H1 (cell line): ENCODE data around the gene ELMO1. TPM values are rescaled to one million over a fixed set of nuclear protein-coding genes. Genes with fewer than 3 reads are reported as not detected.

Experiments used
- CTCF ChIA-PET: fragments of 300-600 bp; sonication (Branson Sonifier 250); formaldehyde crosslinking; loops from one replicate; lab custom pipeline; 2021; ENCODE audit not compliant: partially characterized antibody; lab: Charles Lee
- POLR2A ChIA-PET: fragments of 300-600 bp; sonication (Branson Sonifier 250); formaldehyde crosslinking; loops from one replicate; lab custom pipeline; 2021; ENCODE audit warnings: inconsistent platforms; ENCODE audit not compliant: partially characterized antibody; lab: Charles Lee
- DNase-seq, 2 experiments: peaks; one replicate each; pipeline versions ENCODE4 v3.0.0 to v3.0.0-alpha.2; 2010 to 2022; ENCODE audit warnings: low spot score in 2 of 2, low read depth in 1 of 2, mixed read lengths in 1 of 2
- FAIRE-seq: peaks from 2 replicates; lab custom pipeline; 2011; peaks lifted over from hg19 to GRCh38; lab: Jason Lieb, UNC
- H2AFZ ChIP-seq: 2 replicates; pipeline ENCODE4 v1.8.1; 2012; ENCODE audit warnings: low read length, inconsistent platforms
- H2AK5ac ChIP-seq: 2 replicates; pipeline ENCODE4 v1.6.1; 2013; ENCODE audit warnings: low read depth, low read length
- H2BK120ac ChIP-seq: replicated peaks from 2 replicates; pipeline ENCODE3; 2013; ENCODE audit warnings: low read depth, low read length, inconsistent platforms
- H2BK12ac ChIP-seq: 2 replicates; pipeline ENCODE4 v1.6.1; 2013; ENCODE audit warnings: low read depth, low read length
- H2BK15ac ChIP-seq: 2 replicates; pipeline ENCODE4 v1.6.1; 2013; ENCODE audit warnings: low read length
- H2BK20ac ChIP-seq: 2 replicates; pipeline ENCODE4 v1.6.1; 2013; ENCODE audit warnings: low read length
- H2BK5ac ChIP-seq: 2 replicates; pipeline ENCODE4 v1.6.1; 2013; ENCODE audit warnings: low read depth, low read length
- H3K14ac ChIP-seq: 2 replicates; pipeline ENCODE4 v1.6.1; 2013; ENCODE audit warnings: inconsistent platforms; ENCODE audit not compliant: insufficient read length
- H3K18ac ChIP-seq: 2 replicates; pipeline ENCODE4 v1.6.1; 2013; ENCODE audit warnings: low read length; ENCODE audit errors: extremely low read depth
- H3K23ac ChIP-seq: 2 replicates; pipeline ENCODE4 v1.6.1; 2013; ENCODE audit warnings: inconsistent platforms; ENCODE audit not compliant: insufficient read length
- H3K23me2 ChIP-seq: 2 replicates; pipeline ENCODE4 v1.6.1; 2013; ENCODE audit warnings: low read depth, low read length
- H3K27ac ChIP-seq: 2 replicates; pipeline ENCODE4 v1.6.1; 2011; ENCODE audit warnings: low read depth, low read length, inconsistent platforms
- H3K27me3 ChIP-seq, 4 experiments: replicated peaks in 1 of 4; 1 replicate in 1 of 4; 2 replicates in 3 of 4; pipeline versions ENCODE4 v1.6.1 to v1.8.1; 2011 to 2013; ENCODE audit warnings: low read length in 3 of 4, mild to moderate bottlenecking in 3 of 4, inconsistent platforms in 2 of 4, mixed read lengths in 2 of 4, moderate library complexity in 1 of 4; ENCODE audit not compliant: control insufficient read depth in 3 of 4, insufficient read depth in 3 of 4; ENCODE audit errors: extremely low read depth in 1 of 4
- H3K36me3 ChIP-seq, 4 experiments: 2 replicates each; pipeline versions ENCODE4 v1.6.1 to v1.8.1; 2011 to 2013; ENCODE audit warnings: mild to moderate bottlenecking in 4 of 4, low read length in 3 of 4, moderate library complexity in 2 of 4, control low read depth in 1 of 4, inconsistent platforms in 1 of 4; ENCODE audit not compliant: insufficient read depth in 4 of 4, control insufficient read depth in 2 of 4
- H3K4ac ChIP-seq: replicated peaks from 2 replicates; pipeline ENCODE3; 2013; ENCODE audit warnings: low read length, low read depth, mixed read lengths, inconsistent platforms; ENCODE audit not compliant: insufficient read length
- H3K4me1 ChIP-seq, 4 experiments: replicated peaks in 1 of 4; 1 replicate in 1 of 4; 2 replicates in 3 of 4; pipeline versions ENCODE4 v1.6.1 to v1.8.1; 2011 to 2013; ENCODE audit warnings: low read length in 3 of 4, inconsistent platforms in 2 of 4, mixed read lengths in 1 of 4; ENCODE audit not compliant: insufficient read depth in 4 of 4, control insufficient read depth in 3 of 4
- H3K4me2 ChIP-seq, 2 experiments: 2 replicates each; pipeline versions ENCODE4 v1.6.1 to v1.8.1; 2011 to 2013; ENCODE audit warnings: low read depth in 2 of 2, low read length in 2 of 2, control low read depth in 1 of 2, inconsistent platforms in 1 of 2, mild to moderate bottlenecking in 1 of 2; ENCODE audit not compliant: insufficient read depth in 1 of 2
- H3K4me3 ChIP-seq, 4 experiments: fragments of 200-600, 300-600 bp in 1 of 4; sonication (generic), shearing (Covaris generic), sonication (Bioruptor Twin) in 1 of 4; 2 replicates each; pipeline versions ENCODE4 v1.5.1 to v1.8.1; 2011 to 2016; ENCODE audit warnings: low read length in 4 of 4, low read depth in 3 of 4, control low read depth in 2 of 4, inconsistent platforms in 2 of 4, mild to moderate bottlenecking in 2 of 4, mixed read lengths in 1 of 4, moderate library complexity in 1 of 4; ENCODE audit not compliant: insufficient read depth in 2 of 4; ENCODE audit errors: extremely low read depth in 1 of 4
- H3K56ac ChIP-seq: replicated peaks from 2 replicates; pipeline ENCODE3; 2013; ENCODE audit warnings: low read depth, mild to moderate bottlenecking, mixed read lengths, low read length, inconsistent platforms; ENCODE audit not compliant: insufficient read length
- H3K79me1 ChIP-seq: 2 replicates; pipeline ENCODE4 v1.6.1; 2013; ENCODE audit warnings: low read depth, low read length, control low read depth
- H3K79me2 ChIP-seq, 2 experiments: 2 replicates each; pipeline versions ENCODE4 v1.6.1 to v1.8.1; 2012 to 2013; ENCODE audit warnings: low read length in 2 of 2, mild to moderate bottlenecking in 2 of 2, inconsistent platforms in 1 of 2; ENCODE audit not compliant: insufficient read depth in 2 of 2, control insufficient read depth in 1 of 2
- H3K9ac ChIP-seq, 4 experiments: replicated peaks in 1 of 4; 1 replicate in 1 of 4; 2 replicates in 3 of 4; pipeline versions ENCODE4 v1.6.1 to v1.8.1; 2011 to 2013; ENCODE audit warnings: low read depth in 3 of 4, low read length in 3 of 4, control low read depth in 2 of 4, mild to moderate bottlenecking in 2 of 4, moderate library complexity in 2 of 4, inconsistent platforms in 1 of 4; ENCODE audit errors: extremely low read depth in 1 of 4
- H3K9me3 ChIP-seq, 2 experiments: 2 replicates each; pipeline versions ENCODE4 v1.6.1 to v1.8.1; 2012 to 2013; ENCODE audit warnings: mild to moderate bottlenecking in 2 of 2, moderate library complexity in 2 of 2, control low read depth in 1 of 2, inconsistent platforms in 1 of 2, low read depth in 1 of 2, low read length in 1 of 2, mixed read lengths in 1 of 2; ENCODE audit not compliant: insufficient read depth in 2 of 2
- H4K20me1 ChIP-seq, 2 experiments: replicated peaks in 1 of 2; 2 replicates each; pipeline versions ENCODE3 to v1.8.1; 2011 to 2013; ENCODE audit warnings: inconsistent platforms in 2 of 2, low read length in 2 of 2, mild to moderate bottlenecking in 1 of 2; ENCODE audit not compliant: insufficient read depth in 2 of 2, control insufficient read depth in 1 of 2
- H4K5ac ChIP-seq: 2 replicates; pipeline ENCODE4 v1.6.1; 2013; ENCODE audit warnings: low read length, low read depth, mixed read lengths, inconsistent platforms; ENCODE audit not compliant: insufficient read length
- H4K8ac ChIP-seq: 2 replicates; pipeline ENCODE4 v1.8.0; 2013; ENCODE audit warnings: mild to moderate bottlenecking, moderate library complexity, low read length, inconsistent platforms; ENCODE audit not compliant: insufficient read depth; ENCODE audit errors: extremely low read depth
- H4K91ac ChIP-seq: replicated peaks from 2 replicates; pipeline ENCODE3; 2013; ENCODE audit warnings: low read length, mixed read lengths, inconsistent platforms; ENCODE audit not compliant: insufficient read length
- CHD1 ChIP-seq: IDR thresholded peaks from 2 replicates; pipeline ENCODE4 v1.6.1; 2012; ENCODE audit warnings: low read depth, low read length, improper control_type of control experiment
- WGBS, 2 experiments: shearing (Covaris generic) in 1 of 2; methylation state at CpG; one replicate each; pipeline versions ENCODE4 v1.1.6 to v1.1.7; 2013 to 2015; ENCODE audit warnings: low lambda C conversion rate in 2 of 2, mixed read lengths in 2 of 2, inconsistent platforms in 1 of 2, low coverage in 1 of 2, missing lambda C conversion rate in 1 of 2; ENCODE audit not compliant: insufficient replicate concordance in 2 of 2, insufficient coverage in 1 of 2, insufficient read length in 1 of 2; ENCODE audit errors: extremely low coverage in 1 of 2, missing lambda C conversion rate in 1 of 2; 5-methylcytosine and 5-hydroxymethylcytosine counted together
- polyA plus RNA-seq, 7 experiments: library from polyadenylated mRNA; depleted of rRNA in 3 of 7; stranded (reverse) in 5 of 7; unstranded in 2 of 7; fragments of >200 nt in 5 of 7; fragments of 200-250 nt in 2 of 7; gene quantifications; 1 replicate in 5 of 7; 2 replicates in 1 of 7; 4 replicates in 1 of 7; pipeline versions ENCODE4 v1.2.1 to v1.2.3, GENCODE V29; 2011 to 2013; ENCODE audit warnings: missing spikeins in 2 of 7, mixed read lengths in 2 of 7
- total RNA-seq: library from RNA; stranded (reverse); fragmentation: NEBNext Ultra II Directional; extraction: Animal tissue kit (Norgen Biotek cat#: 25700); gene quantifications from 2 replicates; pipeline ENCODE4 v1.2.1, GENCODE V29; 2021

Gene ELMO1
- total and polyA plus RNA-seq, 2 of the 8 experiments (the other 6 are each of a cell fraction or from before 2014, with no cell fraction given): 18.4 to 21.0 TPM

DNA sequence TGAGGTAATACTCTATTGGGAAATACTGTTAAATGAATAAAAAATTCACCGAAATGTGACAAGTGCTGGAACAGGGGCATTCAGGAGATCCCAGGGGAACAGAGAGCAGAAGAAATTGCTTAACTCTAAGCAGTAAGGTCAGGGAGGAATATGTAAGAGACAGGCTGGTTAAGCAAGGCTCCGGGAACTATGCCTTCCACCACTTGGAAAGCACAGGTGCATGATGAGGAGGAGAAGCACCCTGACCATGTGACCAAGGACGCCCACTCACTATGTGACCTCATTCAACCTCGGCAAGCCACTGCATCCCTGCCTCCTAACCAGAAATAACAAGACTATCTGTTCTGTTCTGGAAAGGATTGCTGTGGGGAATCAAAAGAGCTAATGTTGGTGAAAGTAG, 218.4 kb downstream of the ELMO1 start:
- H4K8ac ChIP-seq: no peak overlapping the region
- H3K36me3 ChIP-seq: no peaks in the 10 kb centered on the region; a peak in 1 of 8 replicates
- no peak overlapping the region for H2BK15ac ChIP-seq
- no peaks in the 10 kb centered on the region for H3K27me3 ChIP-seq
- no peaks in the 10 kb centered on the region for H3K79me2 ChIP-seq
- no peak overlapping the region for H3K14ac ChIP-seq
- H4K20me1 ChIP-seq: no peaks in the 10 kb centered on the region
- H2BK20ac ChIP-seq: no peak overlapping the region
- no peak overlapping the region for H3K23ac ChIP-seq
- FAIRE-seq (peak; percentile 65), DNase-seq (no peak)
- no peak overlapping the region for H3K18ac ChIP-seq
- H3K9ac ChIP-seq: no peak overlapping the region
- H2BK5ac ChIP-seq: no peak overlapping the region
- CTCF ChIA-PET: interaction anchor here (0.6 to 2.0 kb wide), 3 partner anchors 230 to 281 kb away, joined by 3 to 4 read pairs (median 3); no protein-coding TSS in a partner anchor
- no peaks in the 10 kb centered on the region for H3K79me1 ChIP-seq
- no peak overlapping the region for H3K4me3 ChIP-seq
- no peaks in the 10 kb centered on the region for H3K9me3 ChIP-seq
- H4K5ac ChIP-seq: no peak overlapping the region
- POLR2A ChIA-PET: no interaction called here
- H2BK120ac ChIP-seq: no peak overlapping the region
- no peak overlapping the region for H3K4me2 ChIP-seq
- no peak overlapping the region for H3K4ac ChIP-seq
- peaks cover 2 to 10% (median 5%) of the 10 kb centered on the region in 4 experiments; a peak in 4 of 7 replicates for H3K4me1 ChIP-seq
- WGBS, 2 experiments: 87% methylated on average over 4 of the region's 4 CpGs; no CpG with 5 or more reads in 1 of the 2 experiments
- H3K56ac ChIP-seq: no peak overlapping the region
- H3K27ac ChIP-seq: no peak overlapping the region
- peak overlapping the region; percentile 18 for H4K91ac ChIP-seq
- 0 out of 2 replicates have a peak overlapping the region, but pooled peaks have one; percentile 42 for H2AK5ac ChIP-seq
- H2AFZ ChIP-seq: no peak overlapping the region
- H2BK12ac ChIP-seq: no peak overlapping the region
- H3K23me2 ChIP-seq: no peaks in the 10 kb centered on the region
- TF ChIP-seq CHD1: no peak
